HG03139 (cell line): ENCODE measurements around the gene FFAR4.

Source experiments
- ATAC-seq: cut with Tn5 transposase; IDR thresholded peaks from one replicate; pipeline ENCODE4 v1.9.1; 2021; ENCODE audit not compliant: unreplicated experiment

FFAR4 gene

DNA sequence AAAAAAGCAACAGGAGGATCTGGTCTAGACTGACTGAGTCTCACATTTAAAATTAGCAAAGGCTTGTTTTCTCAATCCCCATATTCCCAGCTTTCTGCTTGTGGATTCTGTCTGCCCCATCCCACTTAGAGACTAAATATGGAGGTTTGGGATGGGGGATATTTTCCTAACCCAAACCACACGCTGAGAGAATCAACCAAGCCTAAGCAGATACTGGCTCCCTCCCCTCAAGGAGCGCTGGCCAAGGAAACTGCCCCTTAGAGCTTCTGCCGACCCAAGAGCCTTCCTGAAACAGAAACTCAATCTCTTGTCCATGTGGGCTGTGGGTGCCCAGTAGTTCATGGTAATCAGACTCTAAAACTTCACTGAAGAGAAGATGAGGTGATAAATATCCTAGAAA, 3.9 kb downstream of the FFAR4 start:
- ATAC-seq: no peak

DNA sequence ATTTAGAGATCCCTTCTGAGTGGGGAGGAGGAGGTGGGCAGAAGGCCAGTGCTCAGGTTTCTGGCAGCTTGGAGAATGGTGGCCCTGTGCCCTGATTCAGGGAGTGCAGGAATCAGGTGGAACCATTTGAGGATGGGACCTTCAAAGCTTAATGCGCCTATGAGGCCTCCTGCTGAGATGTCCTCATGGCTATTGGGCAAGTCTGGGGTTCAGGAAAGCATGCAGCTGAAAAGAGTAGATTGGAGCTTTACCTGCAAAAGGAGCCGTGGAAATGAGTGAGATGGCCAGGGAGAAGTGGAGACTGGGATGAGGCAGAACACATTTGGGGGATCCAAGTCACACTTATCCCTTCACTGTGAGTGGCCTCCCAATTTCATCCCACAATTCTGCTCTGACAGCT, 6.1 kb downstream of the FFAR4 start:
- ATAC-seq: no peak

- no peak for ATAC-seq
These were observed 6.8 kb downstream of the FFAR4 start for GRCh38 chr10:93573051-93573909.

DNA sequence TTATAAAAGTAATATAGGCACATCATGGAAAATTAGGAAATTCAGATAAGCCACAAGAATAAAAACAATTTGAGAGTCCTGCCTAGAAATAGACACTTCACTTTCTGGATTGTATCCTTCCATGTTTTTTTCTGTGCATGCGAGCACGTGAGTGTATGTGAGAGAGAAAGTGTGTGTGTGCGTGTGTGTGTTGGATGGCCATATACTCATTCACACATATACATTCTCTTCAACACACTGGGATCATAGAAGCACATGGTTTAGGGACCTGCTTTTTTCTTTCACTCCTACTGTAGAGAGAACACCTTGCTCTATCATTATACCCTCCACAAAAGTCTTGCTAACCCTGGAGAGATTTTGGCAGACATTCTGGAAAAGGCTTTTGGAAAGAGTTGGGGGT, 7.5 kb downstream of the FFAR4 start:
- ATAC-seq: no peak

GRCh38 chr10:93576888-93577287, 10.4 kb downstream of the FFAR4 start:
- ATAC-seq: no peak

DNA sequence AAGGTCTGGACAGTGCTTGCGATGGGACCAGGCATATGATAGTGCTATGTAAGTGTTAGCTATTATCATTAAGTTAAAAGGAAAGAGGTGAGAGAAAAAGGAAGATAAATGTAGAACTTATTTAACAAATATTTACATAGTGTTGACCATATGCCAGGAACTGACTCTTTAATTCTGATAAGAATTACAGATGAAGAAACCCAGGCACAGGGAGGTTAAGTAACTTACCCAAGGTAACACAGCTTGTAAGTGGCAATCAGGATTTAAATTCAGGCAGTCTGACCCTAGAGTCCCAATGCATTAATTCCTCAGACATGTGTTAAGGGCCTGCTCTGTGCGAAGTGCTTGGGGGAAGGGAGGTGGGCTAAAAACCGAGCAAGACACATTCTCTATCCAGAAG, 11.1 kb downstream of the FFAR4 start:
- no peak for ATAC-seq

- ATAC-seq: no peak
These were observed 12.6 kb downstream of the FFAR4 start for GRCh38 chr10:93579089-93579488.

DNA sequence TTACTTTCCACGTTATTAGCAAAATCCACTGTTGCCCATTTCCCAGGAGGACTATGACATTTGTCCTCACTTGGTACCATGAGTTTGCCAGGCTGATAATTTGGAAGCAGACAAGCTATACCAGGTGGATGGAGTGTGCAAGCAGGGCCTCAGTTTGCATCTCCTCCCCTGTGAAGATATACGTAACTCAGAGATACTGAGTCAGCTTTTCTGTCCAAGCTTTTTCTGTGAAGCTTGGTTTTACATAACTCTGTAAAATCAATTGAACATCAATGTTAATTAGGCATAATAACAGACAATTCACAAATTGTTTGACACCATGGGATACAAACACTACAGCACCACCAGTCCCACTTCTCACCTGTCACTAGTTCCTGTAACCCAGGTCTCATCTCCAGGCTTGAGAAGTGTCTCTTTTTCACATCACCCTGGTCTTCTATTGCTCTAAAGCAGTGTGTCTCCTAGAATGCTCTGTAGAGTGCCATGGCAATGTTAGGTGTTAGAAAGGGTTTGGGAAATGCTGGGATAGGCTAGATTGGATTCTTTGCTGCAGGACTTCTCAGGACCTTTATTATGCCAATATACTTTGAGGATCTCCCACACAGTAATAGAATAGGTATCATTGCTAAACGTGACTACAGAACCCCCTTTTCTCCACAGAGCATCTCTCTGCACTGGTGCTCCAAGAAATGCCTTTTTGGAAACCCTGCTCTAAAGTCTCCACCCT, 13.7 kb downstream of the FFAR4 start:
- no peak for ATAC-seq

- no peak for ATAC-seq
These were observed 14.4 kb downstream of the FFAR4 start for GRCh38 chr10:93580828-93581227.

DNA sequence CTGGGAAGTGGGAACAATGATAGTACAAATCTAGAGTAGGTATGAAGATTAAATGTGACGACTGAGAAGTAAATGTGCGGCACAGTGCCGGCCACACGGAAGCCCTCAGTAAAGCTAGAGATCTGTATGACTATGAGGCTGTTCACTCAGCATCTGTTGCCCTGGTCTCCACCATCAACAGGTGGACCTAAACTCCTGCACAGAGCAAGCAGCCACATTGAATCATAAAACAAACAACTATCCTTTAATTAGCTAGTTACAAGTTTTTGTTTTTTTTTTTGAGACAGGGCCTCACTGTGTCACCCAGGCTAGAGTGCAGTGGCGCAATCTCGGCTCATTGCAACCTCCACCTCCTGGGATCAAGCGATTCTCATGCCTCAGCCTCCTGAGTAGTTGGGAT, 18.0 kb downstream of the FFAR4 start:
- ATAC-seq: no peak

GRCh38 chr10:93589648-93590562, 23.4 kb downstream of the FFAR4 start:
- no peak for ATAC-seq

DNA sequence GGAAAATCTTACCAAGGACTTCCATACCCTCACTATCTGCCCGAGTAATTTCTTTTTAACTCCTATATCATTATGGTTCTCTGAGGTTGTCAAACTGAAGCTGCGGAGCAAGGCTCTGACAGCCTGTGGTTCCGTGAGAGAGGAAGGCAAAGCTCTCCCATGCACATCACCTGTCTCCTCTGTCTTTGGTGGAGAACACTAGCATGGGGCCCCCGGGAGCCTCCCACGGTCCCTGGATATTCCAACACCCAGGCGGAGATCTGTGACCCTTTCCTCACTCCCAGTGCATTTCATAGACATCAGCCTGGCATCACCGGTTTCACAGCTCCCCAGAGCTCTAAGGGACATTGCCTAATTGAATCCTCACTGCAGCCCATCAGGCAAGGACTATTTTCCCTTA, 24.2 kb downstream of the FFAR4 start:
- ATAC-seq: no peak

GRCh38 chr10:93591065-93591808, 24.8 kb downstream of the FFAR4 start:
- no peak for ATAC-seq

DNA sequence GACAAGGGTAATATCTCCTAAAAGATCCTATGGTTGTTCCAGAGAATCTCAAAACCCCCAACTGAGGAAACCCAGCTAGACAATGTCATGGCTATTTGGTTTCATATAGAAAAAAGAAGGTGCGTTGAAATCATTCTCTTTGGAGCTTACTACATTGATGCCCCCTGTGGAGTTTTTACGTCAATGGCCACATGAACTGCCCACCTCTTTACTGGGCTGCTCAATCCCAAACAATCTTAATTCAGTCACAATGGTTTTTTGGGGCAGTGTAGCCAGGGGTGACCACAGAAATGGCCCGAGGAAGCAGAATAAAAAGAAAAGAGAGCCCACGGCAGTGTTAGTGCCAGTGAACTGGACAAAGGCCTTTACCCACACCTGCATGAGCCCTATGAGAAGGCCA, 26.8 kb downstream of the FFAR4 start:
- no peak for ATAC-seq

- no peak for ATAC-seq
These were observed 27.3 kb downstream of the FFAR4 start for GRCh38 chr10:93593749-93594148.

DNA sequence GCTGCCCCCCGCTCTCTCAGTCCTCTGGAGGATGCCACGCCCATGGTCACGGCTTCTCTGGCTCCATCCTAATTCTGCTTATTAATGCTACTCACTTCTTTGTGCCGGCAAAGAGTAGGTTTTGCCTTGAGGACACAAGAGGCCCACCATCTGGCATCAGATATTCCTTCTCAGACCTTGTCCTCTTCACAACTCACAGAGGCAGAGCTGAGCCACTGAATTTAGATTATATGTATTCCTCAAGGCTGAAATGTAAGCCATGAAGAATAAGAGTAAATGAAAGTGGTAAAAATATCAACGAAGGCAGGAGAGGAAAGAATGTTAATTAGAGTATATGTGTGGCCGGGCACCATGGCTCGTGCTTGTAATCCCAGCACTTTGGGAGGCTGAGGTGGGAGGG, 28.1 kb downstream of the FFAR4 start:
- ATAC-seq: no peak

DNA sequence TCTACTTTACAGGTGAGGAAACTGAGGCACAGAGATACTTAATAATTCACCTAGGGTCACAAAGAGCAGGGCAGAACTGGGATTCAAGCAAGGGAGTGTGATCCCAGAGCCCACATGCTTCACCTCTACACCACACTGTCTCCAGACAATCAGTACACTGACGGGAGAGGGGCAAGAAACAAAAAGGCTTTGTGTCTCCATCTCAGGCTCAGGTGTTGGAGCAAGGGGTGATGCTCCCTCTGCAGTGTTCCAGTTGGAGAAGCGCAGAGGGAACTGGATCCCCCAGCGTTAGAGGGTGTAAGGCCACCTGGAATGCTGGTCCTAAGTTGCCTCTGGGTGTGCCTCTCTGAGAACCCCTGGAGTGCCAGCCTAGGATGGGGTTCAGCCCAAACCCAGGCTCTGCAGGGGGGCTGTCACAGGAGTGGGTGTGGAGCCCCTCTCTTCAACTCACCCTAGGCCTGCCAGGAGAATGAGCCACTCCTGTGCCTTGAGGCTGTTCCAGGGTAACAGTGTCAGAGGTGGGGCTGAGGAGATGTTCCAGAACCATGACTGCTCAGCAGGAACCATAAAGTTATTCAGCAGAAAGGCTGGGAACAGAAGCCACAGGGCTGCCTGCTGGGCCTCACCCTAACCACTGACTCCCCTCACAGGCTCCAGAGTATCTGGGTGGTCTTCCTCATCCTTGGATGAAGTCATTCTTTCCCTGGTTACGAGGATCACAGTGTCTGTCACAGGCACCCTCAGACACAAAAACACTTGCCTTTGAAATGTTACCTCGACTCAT, 29.1 kb downstream of the FFAR4 start:
- no peak for ATAC-seq

DNA sequence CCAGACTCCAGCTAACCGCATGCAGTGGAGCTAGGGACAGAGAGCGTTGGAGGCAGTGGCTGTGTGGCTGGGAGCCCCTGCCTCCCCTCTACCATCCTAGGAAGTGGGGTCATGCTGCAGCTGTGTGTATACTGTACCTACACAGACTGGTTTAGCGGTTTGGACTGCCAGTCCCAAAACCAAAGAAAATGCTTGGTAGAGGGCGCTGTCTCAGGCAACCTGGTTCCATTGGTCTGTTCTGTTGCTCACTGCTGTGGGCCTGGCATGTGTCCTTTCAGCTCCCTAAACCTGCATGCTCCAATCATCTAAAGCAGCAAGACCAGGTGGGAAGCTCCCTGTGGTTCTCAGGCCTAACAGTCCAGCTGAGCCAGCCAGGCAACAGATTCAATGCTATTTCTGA, 30.1 kb downstream of the FFAR4 start:
- no peak for ATAC-seq

GRCh38 chr10:93597075-93597599, 30.7 kb downstream of the FFAR4 start:
- ATAC-seq: no peak

GRCh38 chr10:93598157-93598556, 31.7 kb downstream of the FFAR4 start:
- ATAC-seq: no peak
